T-helper 2 cell treated with Interferon-gamma antibody and Interleukin-4, amounts not matched to agents 5 μg/mL and 100 μg/mL, for 36 hours (primary cell): ENCODE data around the gene PRELID2.

Experiments
- DNase-seq: peaks from one replicate; pipeline ENCODE4 v3.0.0; 2021; ENCODE audit warnings: low spot score
- H3K27ac Mint-ChIP-seq: one replicate; pipeline ENCODE4 v1.8.0; 2021; ENCODE audit warnings: mild to moderate bottlenecking, mixed read lengths
- H3K27me3 Mint-ChIP-seq: one replicate; pipeline ENCODE4 v1.8.0; 2021; ENCODE audit warnings: low read depth, mixed read lengths
- H3K36me3 Mint-ChIP-seq: one replicate; pipeline ENCODE4 v1.8.0; 2021; ENCODE audit warnings: low read depth, mixed read lengths
- H3K4me1 Mint-ChIP-seq: one replicate; pipeline ENCODE4 v1.8.0; 2021; ENCODE audit warnings: low read depth, mixed read lengths
- H3K4me3 Mint-ChIP-seq: one replicate; pipeline ENCODE4 v1.8.0; 2022; ENCODE audit warnings: mild to moderate bottlenecking, moderate library complexity, mixed read lengths
- H3K9me3 Mint-ChIP-seq: one replicate; pipeline ENCODE4 v1.8.0; 2021; ENCODE audit warnings: mixed read lengths

Gene PRELID2

GRCh38 chr5:145829708-145830361 is 5.3 kb downstream of the PRELID2 start:
- no peaks in the 10 kb centered on the region for H3K36me3 Mint-ChIP-seq
- H3K4me3 Mint-ChIP-seq: no peak overlapping the region
- DNase-seq: no peak
- peaks cover 23% of the 10 kb centered on the region for H3K4me1 Mint-ChIP-seq
- H3K27me3 Mint-ChIP-seq: peaks cover 10% of the 10 kb centered on the region
- no peaks in the 10 kb centered on the region for H3K9me3 Mint-ChIP-seq
- no peak overlapping the region for H3K27ac Mint-ChIP-seq

- no peak overlapping the region for H3K27ac Mint-ChIP-seq
- peaks cover 4% of the 10 kb centered on the region for H3K27me3 Mint-ChIP-seq
- no peak overlapping the region for H3K4me3 Mint-ChIP-seq
- peaks cover 20% of the 10 kb centered on the region for H3K4me1 Mint-ChIP-seq
- H3K9me3 Mint-ChIP-seq: no peaks in the 10 kb centered on the region
- no peaks in the 10 kb centered on the region for H3K36me3 Mint-ChIP-seq
- no peak for DNase-seq
These were observed 8.1 kb downstream of the PRELID2 start for GRCh38 chr5:145826895-145827674.

GRCh38 chr5:145825751-145826180 is 9.4 kb downstream of the PRELID2 start:
- peaks cover 15% of the 10 kb centered on the region for H3K4me1 Mint-ChIP-seq
- DNase-seq: no peak
- no peaks in the 10 kb centered on the region for H3K36me3 Mint-ChIP-seq
- no peak overlapping the region for H3K4me3 Mint-ChIP-seq
- no peak overlapping the region for H3K27ac Mint-ChIP-seq
- H3K9me3 Mint-ChIP-seq: no peaks in the 10 kb centered on the region
- H3K27me3 Mint-ChIP-seq: peaks cover 2% of the 10 kb centered on the region

- H3K9me3 Mint-ChIP-seq: no peaks in the 10 kb centered on the region
- H3K4me3 Mint-ChIP-seq: no peak overlapping the region
- DNase-seq: no peak
These were observed 11.1 kb downstream of the PRELID2 start for GRCh38 chr5:145824040-145824439.

GRCh38 chr5:145818604-145819003 is 16.5 kb downstream of the PRELID2 start:
- no peak overlapping the region for H3K4me3 Mint-ChIP-seq
- H3K27ac Mint-ChIP-seq: no peak overlapping the region
- H3K36me3 Mint-ChIP-seq: peaks cover 1% of the 10 kb centered on the region
- no peaks in the 10 kb centered on the region for H3K9me3 Mint-ChIP-seq
- DNase-seq: no peak
- no peaks in the 10 kb centered on the region for H3K4me1 Mint-ChIP-seq
- H3K27me3 Mint-ChIP-seq: peaks cover 3% of the 10 kb centered on the region

More at GRCh38 chr5:145824040-145824439, 11.1 kb downstream of the PRELID2 start:
- H3K36me3 Mint-ChIP-seq: no peaks in the 10 kb centered on the region
- H3K4me1 Mint-ChIP-seq: peaks cover 2% of the 10 kb centered on the region
- H3K27ac Mint-ChIP-seq: no peak overlapping the region
- H3K27me3 Mint-ChIP-seq: no peaks in the 10 kb centered on the region

- no peak for DNase-seq
- Mint-ChIP-seq H3K27me3 (peaks cover 3% of the 10 kb centered on the region), H3K4me1 (no peaks in the 10 kb centered on the region), H3K4me3 (no peak overlapping the region), H3K27ac (no peak overlapping the region), H3K36me3 (peaks cover 1% of the 10 kb centered on the region), H3K9me3 (no peaks in the 10 kb centered on the region)
These were observed 22.3 kb downstream of the PRELID2 start for GRCh38 chr5:145812877-145813276.

- DNase-seq: no peak
- H3K4me1 Mint-ChIP-seq: no peaks in the 10 kb centered on the region
- H3K27me3 Mint-ChIP-seq: peaks cover 3% of the 10 kb centered on the region
- no peaks in the 10 kb centered on the region for H3K9me3 Mint-ChIP-seq
- no peak overlapping the region for H3K4me3 Mint-ChIP-seq
- peaks cover 1% of the 10 kb centered on the region for H3K36me3 Mint-ChIP-seq
- H3K27ac Mint-ChIP-seq: no peak overlapping the region
These were observed 23.1 kb downstream of the PRELID2 start for GRCh38 chr5:145811834-145812625.

GRCh38 chr5:145806923-145807322 is 28.2 kb downstream of the PRELID2 start:
- Mint-ChIP-seq H3K9me3 (no peaks in the 10 kb centered on the region), H3K27me3 (no peaks in the 10 kb centered on the region), H3K4me3 (no peak overlapping the region), H3K4me1 (no peaks in the 10 kb centered on the region), H3K36me3 (no peaks in the 10 kb centered on the region), H3K27ac (no peak overlapping the region)
- no peak for DNase-seq

- no peak overlapping the region for H3K4me3 Mint-ChIP-seq
- H3K27ac Mint-ChIP-seq: no peak overlapping the region
- no peaks in the 10 kb centered on the region for H3K4me1 Mint-ChIP-seq
- no peak for DNase-seq
- H3K27me3 Mint-ChIP-seq: no peaks in the 10 kb centered on the region
- no peaks in the 10 kb centered on the region for H3K9me3 Mint-ChIP-seq
- no peaks in the 10 kb centered on the region for H3K36me3 Mint-ChIP-seq
These were observed 29.3 kb downstream of the PRELID2 start for GRCh38 chr5:145805819-145806218.

GRCh38 chr5:145804701-145805100 is 30.4 kb downstream of the PRELID2 start:
- no peak overlapping the region for H3K27ac Mint-ChIP-seq
- no peaks in the 10 kb centered on the region for H3K27me3 Mint-ChIP-seq
- no peaks in the 10 kb centered on the region for H3K4me1 Mint-ChIP-seq
- no peaks in the 10 kb centered on the region for H3K9me3 Mint-ChIP-seq
- no peak for DNase-seq
- no peak overlapping the region for H3K4me3 Mint-ChIP-seq
- no peaks in the 10 kb centered on the region for H3K36me3 Mint-ChIP-seq

GRCh38 chr5:145803112-145804004 is 31.8 kb downstream of the PRELID2 start:
- Mint-ChIP-seq H3K4me3 (no peak overlapping the region), H3K36me3 (no peaks in the 10 kb centered on the region), H3K27me3 (no peaks in the 10 kb centered on the region), H3K27ac (no peak overlapping the region), H3K4me1 (no peaks in the 10 kb centered on the region), H3K9me3 (no peaks in the 10 kb centered on the region)
- no peak for DNase-seq

- H3K27me3 Mint-ChIP-seq: no peaks in the 10 kb centered on the region
These were observed 33.9 kb downstream of the PRELID2 start for GRCh38 chr5:145801195-145801594.

GRCh38 chr5:145800181-145800580 is 35.0 kb downstream of the PRELID2 start:
- peaks cover 4% of the 10 kb centered on the region for H3K4me1 Mint-ChIP-seq
- no peaks in the 10 kb centered on the region for H3K27me3 Mint-ChIP-seq
- no peak overlapping the region for H3K27ac Mint-ChIP-seq
- no peaks in the 10 kb centered on the region for H3K9me3 Mint-ChIP-seq
- no peaks in the 10 kb centered on the region for H3K36me3 Mint-ChIP-seq
- no peak for DNase-seq
- H3K4me3 Mint-ChIP-seq: no peak overlapping the region

More at GRCh38 chr5:145801195-145801594, 33.9 kb downstream of the PRELID2 start:
- Mint-ChIP-seq H3K9me3 (no peaks in the 10 kb centered on the region), H3K36me3 (no peaks in the 10 kb centered on the region), H3K27ac (no peak overlapping the region), H3K4me1 (peaks cover 4% of the 10 kb centered on the region), H3K4me3 (no peak overlapping the region)
- no peak for DNase-seq
